Ishikawa (cell line): ENCODE results near the gene NDUFB8.
A peak's percentile ranks its signal among the peaks of the same experiment; 100 is the strongest.

Experiments used
- CEBPB ChIP-seq: IDR thresholded peaks from 2 replicates; pipeline ENCODE4 v1.6.1; 2012
- EP300 ChIP-seq: IDR thresholded peaks from 2 replicates; pipeline ENCODE4 v1.6.1; 2012; ENCODE audit warnings: borderline replicate concordance
- FOXM1 ChIP-seq: IDR thresholded peaks from 2 replicates; pipeline ENCODE4 v1.6.1; 2012; ENCODE audit warnings: low read depth, borderline replicate concordance
- NFIC ChIP-seq: IDR thresholded peaks from 2 replicates; pipeline ENCODE4 v1.6.1; 2012
- RAD21 ChIP-seq: IDR thresholded peaks from 2 replicates; pipeline ENCODE4 v1.6.1; 2012; ENCODE audit warnings: low read depth
- REST ChIP-seq: IDR thresholded peaks from 2 replicates; pipeline ENCODE4 v1.6.1; 2012; ENCODE audit warnings: low read depth, mild to moderate bottlenecking
- TAF1 ChIP-seq: IDR thresholded peaks from 2 replicates; pipeline ENCODE4 v1.6.1; 2012; ENCODE audit warnings: low read depth, mild to moderate bottlenecking
- TCF12 ChIP-seq: IDR thresholded peaks from 2 replicates; pipeline ENCODE4 v1.6.1; 2012; ENCODE audit warnings: low read depth
- YY1 ChIP-seq: IDR thresholded peaks from 2 replicates; pipeline ENCODE4 v1.6.1; 2012; ENCODE audit warnings: low read depth
- ZBTB7A ChIP-seq: IDR thresholded peaks from 2 replicates; pipeline ENCODE4 v1.6.1; 2012; ENCODE audit warnings: low read depth
- TF ChIP-seq, protein P1 (sequence below): IDR thresholded peaks from 2 replicates; pipeline ENCODE4 v1.6.1; 2012
- TF ChIP-seq, protein P2 (sequence below): IDR thresholded peaks from 2 replicates; pipeline ENCODE4 v1.6.1; 2012

DNA sequence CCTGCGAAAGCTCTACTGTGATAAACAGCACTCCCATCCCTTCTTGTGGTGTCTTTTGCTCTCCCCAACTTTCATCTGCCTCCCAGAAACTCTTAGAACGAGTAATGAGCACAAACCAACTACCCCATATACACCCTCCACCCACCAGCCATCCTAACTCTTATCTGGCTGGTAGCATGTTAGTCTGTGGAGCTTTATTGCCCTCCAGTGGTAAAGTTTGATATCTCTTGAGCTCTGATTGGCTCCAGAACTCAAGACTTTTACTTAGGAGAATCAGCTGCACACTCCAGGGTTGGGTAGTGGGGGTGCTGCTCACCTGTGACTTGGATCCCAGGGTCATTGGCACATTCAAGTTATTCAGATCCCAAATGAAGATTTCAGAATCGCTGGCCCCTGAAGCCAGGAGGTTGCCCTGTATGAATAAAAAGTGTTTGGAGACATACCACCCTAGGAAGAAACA lies 20.9 kb downstream of the NDUFB8 start:
- TF ChIP-seq YY1: no peak
- no peak for TF ChIP-seq EP300
- TF ChIP-seq REST: no peak
- no peak for TF ChIP-seq TCF12
- peak; percentile 66 for TF ChIP-seq RAD21
- no peak for TF ChIP-seq ZBTB7A
- no peak for TF ChIP-seq TAF1
- TF ChIP-seq, protein P1, sequence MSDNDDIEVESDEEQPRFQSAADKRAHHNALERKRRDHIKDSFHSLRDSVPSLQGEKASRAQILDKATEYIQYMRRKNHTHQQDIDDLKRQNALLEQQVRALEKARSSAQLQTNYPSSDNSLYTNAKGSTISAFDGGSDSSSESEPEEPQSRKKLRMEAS: no peak
- TF ChIP-seq, protein P2, sequence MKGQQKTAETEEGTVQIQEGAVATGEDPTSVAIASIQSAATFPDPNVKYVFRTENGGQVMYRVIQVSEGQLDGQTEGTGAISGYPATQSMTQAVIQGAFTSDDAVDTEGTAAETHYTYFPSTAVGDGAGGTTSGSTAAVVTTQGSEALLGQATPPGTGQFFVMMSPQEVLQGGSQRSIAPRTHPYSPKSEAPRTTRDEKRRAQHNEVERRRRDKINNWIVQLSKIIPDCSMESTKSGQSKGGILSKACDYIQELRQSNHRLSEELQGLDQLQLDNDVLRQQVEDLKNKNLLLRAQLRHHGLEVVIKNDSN: no peak
- no peak for TF ChIP-seq CEBPB
- no peak for TF ChIP-seq NFIC
- no peak for TF ChIP-seq FOXM1
